H1 (cell line): ENCODE results near the gene THBS1. TPM values are rescaled to one million over a fixed set of nuclear protein-coding genes. Genes with fewer than 3 reads are reported as not detected.

ENCODE experiments used
- PHF8 ChIP-seq: fragments of 200-600 bp; sonication (generic); conservative IDR thresholded peaks from 2 replicates; pipeline ENCODE4 v1.7.1; 2012; ENCODE audit warnings: low read depth, mild to moderate bottlenecking, inconsistent platforms, low read length, moderate library complexity
- polyA plus RNA-seq, 7 experiments: library from polyadenylated mRNA; depleted of rRNA in 3 of 7; stranded (reverse) in 5 of 7; unstranded in 2 of 7; fragments of >200 nt in 5 of 7; fragments of 200-250 nt in 2 of 7; gene quantifications; 1 replicate in 5 of 7; 2 replicates in 1 of 7; 4 replicates in 1 of 7; pipeline versions ENCODE4 v1.2.1 to v1.2.3, GENCODE V29; 2011 to 2013; ENCODE audit warnings: missing spikeins in 2 of 7, mixed read lengths in 2 of 7
- total RNA-seq: library from RNA; stranded (reverse); fragmentation: NEBNext Ultra II Directional; extraction: Animal tissue kit (Norgen Biotek cat#: 25700); gene quantifications from 2 replicates; pipeline ENCODE4 v1.2.1, GENCODE V29; 2021

The THBS1 gene
- total and polyA plus RNA-seq, 2 of the 8 experiments (the other 6 are each of a cell fraction or from before 2014, with no cell fraction given): 10.3 to 63.3 TPM

- no peak for TF ChIP-seq PHF8
These were observed 6.5 kb upstream of the THBS1 start (continued) for GRCh38 chr15:39574427-39574826.
